ENCODE data around the gene TM6SF1.

Gene TM6SF1

DNA sequence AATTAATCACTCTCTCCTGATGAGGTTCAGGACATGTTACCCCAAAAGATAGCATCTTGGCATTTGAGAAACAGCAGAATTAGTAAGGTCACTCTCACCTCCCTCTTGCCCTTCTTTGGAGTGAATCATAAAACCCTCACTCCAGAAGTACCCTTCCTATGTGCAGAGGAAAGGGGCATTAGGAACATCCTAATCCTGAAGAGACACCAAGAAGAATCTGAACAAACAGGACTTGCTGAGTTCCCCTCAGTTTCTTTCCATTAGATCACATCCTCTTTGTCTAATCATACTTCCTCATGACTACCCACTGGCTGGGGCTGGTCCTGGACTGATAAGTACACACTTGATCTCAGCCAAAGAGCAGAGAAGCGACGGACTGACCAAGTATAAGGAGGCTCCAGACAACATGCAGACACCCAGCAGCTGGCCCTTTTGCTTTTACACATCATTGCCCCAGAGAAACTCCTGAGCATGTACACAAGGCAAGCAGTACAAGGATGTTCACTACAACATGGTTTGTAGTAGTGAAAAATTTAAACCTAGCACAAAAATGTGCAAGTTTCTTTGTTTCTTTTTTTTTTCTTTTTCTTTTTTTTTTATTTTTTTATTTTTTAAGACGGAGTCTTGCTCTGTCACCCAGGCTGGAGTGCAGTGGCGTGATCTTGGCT lies 15.0 kb upstream of the TM6SF1 start:
- peaks cover 4% of the 10 kb centered on the region for H3K27me3 ChIP-seq (ENCODE audit: insufficient read depth, low read length, poor library complexity)
- H3K4me1 ChIP-seq (ENCODE audit: insufficient read depth, low read length) = no peaks in the 10 kb centered on the region
- TF ChIP-seq, protein P1, sequence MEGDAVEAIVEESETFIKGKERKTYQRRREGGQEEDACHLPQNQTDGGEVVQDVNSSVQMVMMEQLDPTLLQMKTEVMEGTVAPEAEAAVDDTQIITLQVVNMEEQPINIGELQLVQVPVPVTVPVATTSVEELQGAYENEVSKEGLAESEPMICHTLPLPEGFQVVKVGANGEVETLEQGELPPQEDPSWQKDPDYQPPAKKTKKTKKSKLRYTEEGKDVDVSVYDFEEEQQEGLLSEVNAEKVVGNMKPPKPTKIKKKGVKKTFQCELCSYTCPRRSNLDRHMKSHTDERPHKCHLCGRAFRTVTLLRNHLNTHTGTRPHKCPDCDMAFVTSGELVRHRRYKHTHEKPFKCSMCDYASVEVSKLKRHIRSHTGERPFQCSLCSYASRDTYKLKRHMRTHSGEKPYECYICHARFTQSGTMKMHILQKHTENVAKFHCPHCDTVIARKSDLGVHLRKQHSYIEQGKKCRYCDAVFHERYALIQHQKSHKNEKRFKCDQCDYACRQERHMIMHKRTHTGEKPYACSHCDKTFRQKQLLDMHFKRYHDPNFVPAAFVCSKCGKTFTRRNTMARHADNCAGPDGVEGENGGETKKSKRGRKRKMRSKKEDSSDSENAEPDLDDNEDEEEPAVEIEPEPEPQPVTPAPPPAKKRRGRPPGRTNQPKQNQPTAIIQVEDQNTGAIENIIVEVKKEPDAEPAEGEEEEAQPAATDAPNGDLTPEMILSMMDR (IDR thresholded peaks at IDR 0.05; ENCODE audit: borderline replicate concordance, extremely low read depth, low read length, poor library complexity, severe bottlenecking) = no peak
- no peak for TF ChIP-seq EZH2 (IDR thresholded peaks at IDR 0.05; ENCODE audit: borderline replicate concordance, low read depth, low read length, severe bottlenecking)
- no peaks in the 10 kb centered on the region for H4K20me1 ChIP-seq (ENCODE audit: insufficient read depth, low read length)
- H3K79me2 ChIP-seq (ENCODE audit: insufficient read depth, low read length) = no peaks in the 10 kb centered on the region
- H3K4me2 ChIP-seq (ENCODE audit: insufficient read depth, low read length) = no peak overlapping the region
- H3K27ac ChIP-seq (ENCODE audit: low read length) = no peak overlapping the region
- H2AFZ ChIP-seq (ENCODE audit: low read depth, low read length) = no peak overlapping the region
- no peak overlapping the region for H3K4me3 ChIP-seq (ENCODE audit: low read depth in 1 of 2, low read length in 2 of 2)
- ATAC-seq (ENCODE audit: insufficient read depth, low read depth) (no peak), DNase-seq (no peak)
- H3K9me3 ChIP-seq (ENCODE audit: insufficient read depth, low read length, severe bottlenecking) = no peaks in the 10 kb centered on the region
- no peaks in the 10 kb centered on the region for H3K36me3 ChIP-seq (ENCODE audit: insufficient read depth, low read length)
- H3K9ac ChIP-seq (ENCODE audit: low read depth, low read length) = no peak overlapping the region

DNA sequence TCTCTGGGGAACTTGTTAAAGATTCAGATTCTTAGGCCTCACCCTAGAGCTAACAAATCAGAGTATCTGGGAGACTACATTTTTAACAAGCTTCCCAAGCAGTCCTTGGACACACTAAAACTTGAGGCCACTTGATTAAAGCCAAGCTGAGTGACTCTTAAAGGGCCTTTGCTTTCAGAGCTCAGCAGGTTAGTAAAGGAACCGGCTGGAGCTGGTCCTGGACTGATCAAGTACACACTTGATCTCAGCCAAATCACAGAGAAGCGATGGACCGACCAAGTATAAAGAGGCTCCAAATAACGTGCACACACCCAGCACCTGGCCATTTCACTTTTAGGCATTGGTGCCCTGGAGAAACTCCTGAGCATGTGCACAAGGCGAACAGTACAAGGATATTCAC lies 12.9 kb upstream of the TM6SF1 start:
- no peaks in the 10 kb centered on the region for H4K20me1 ChIP-seq (ENCODE audit: insufficient read depth, low read length)
- H3K27me3 ChIP-seq (ENCODE audit: insufficient read depth, low read length, poor library complexity) = peaks cover 7% of the 10 kb centered on the region
- H3K9ac ChIP-seq (ENCODE audit: low read depth, low read length) = no peak overlapping the region
- no peaks in the 10 kb centered on the region for H3K79me2 ChIP-seq (ENCODE audit: insufficient read depth, low read length)
- no peak overlapping the region for H2AFZ ChIP-seq (ENCODE audit: low read depth, low read length)
- no peaks in the 10 kb centered on the region for H3K4me1 ChIP-seq (ENCODE audit: insufficient read depth, low read length)
- no peak for TF ChIP-seq EZH2 (IDR thresholded peaks at IDR 0.05; ENCODE audit: borderline replicate concordance, low read depth, low read length, severe bottlenecking)
- TF ChIP-seq, protein P1 (IDR thresholded peaks at IDR 0.05; ENCODE audit: borderline replicate concordance, extremely low read depth, low read length, poor library complexity, severe bottlenecking) = no peak
- ATAC-seq (ENCODE audit: insufficient read depth, low read depth) (no peak), DNase-seq (no peak)
- H3K36me3 ChIP-seq (ENCODE audit: insufficient read depth, low read length) = no peaks in the 10 kb centered on the region
- H3K9me3 ChIP-seq (ENCODE audit: insufficient read depth, low read length, severe bottlenecking) = no peaks in the 10 kb centered on the region
- no peak overlapping the region for H3K4me2 ChIP-seq (ENCODE audit: insufficient read depth, low read length)
- H3K4me3 ChIP-seq (ENCODE audit: low read depth in 1 of 2, low read length in 2 of 2) = no peak overlapping the region
- H3K27ac ChIP-seq (ENCODE audit: low read length) = no peak overlapping the region

DNA sequence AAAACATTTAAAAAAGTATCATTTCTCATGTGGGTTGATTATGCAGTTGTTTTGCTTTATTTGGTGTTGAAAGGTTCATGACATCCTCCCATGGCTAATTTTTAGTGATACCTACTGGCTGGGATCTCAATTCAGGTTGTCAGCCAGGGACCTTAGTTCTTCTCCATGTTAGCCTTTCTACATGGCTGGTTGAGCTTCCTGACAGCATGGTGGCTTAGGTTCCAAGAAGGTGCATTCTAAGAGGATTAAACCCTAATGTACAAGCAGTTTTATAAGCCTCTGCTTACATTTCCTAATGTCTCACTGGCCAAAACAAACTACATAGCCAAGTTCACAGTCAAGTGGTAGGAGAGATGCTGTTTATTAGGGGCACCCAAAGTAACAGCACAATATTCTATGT lies 9.4 kb upstream of the TM6SF1 start:
- no peaks in the 10 kb centered on the region for H3K9me3 ChIP-seq (ENCODE audit: insufficient read depth, low read length, severe bottlenecking)
- H3K4me3 ChIP-seq (ENCODE audit: low read depth in 1 of 2, low read length in 2 of 2) = no peak overlapping the region
- ATAC-seq (ENCODE audit: insufficient read depth, low read depth) (no peak), DNase-seq (no peak)
- no peaks in the 10 kb centered on the region for H3K4me1 ChIP-seq (ENCODE audit: insufficient read depth, low read length)
- TF ChIP-seq EZH2 (IDR thresholded peaks at IDR 0.05; ENCODE audit: borderline replicate concordance, low read depth, low read length, severe bottlenecking) = no peak
- TF ChIP-seq, protein P1 (IDR thresholded peaks at IDR 0.05; ENCODE audit: borderline replicate concordance, extremely low read depth, low read length, poor library complexity, severe bottlenecking) = no peak
- no peak overlapping the region for H3K4me2 ChIP-seq (ENCODE audit: insufficient read depth, low read length)
- H4K20me1 ChIP-seq (ENCODE audit: insufficient read depth, low read length) = no peaks in the 10 kb centered on the region
- no peak overlapping the region for H3K27ac ChIP-seq (ENCODE audit: low read length)
- no peak overlapping the region for H3K9ac ChIP-seq (ENCODE audit: low read depth, low read length)
- H3K79me2 ChIP-seq (ENCODE audit: insufficient read depth, low read length) = no peaks in the 10 kb centered on the region
- H2AFZ ChIP-seq (ENCODE audit: low read depth, low read length) = no peak overlapping the region
- peaks cover 7% of the 10 kb centered on the region for H3K27me3 ChIP-seq (ENCODE audit: insufficient read depth, low read length, poor library complexity)
- no peaks in the 10 kb centered on the region for H3K36me3 ChIP-seq (ENCODE audit: insufficient read depth, low read length)

All from DND-41 (cell line).